ENCODE measurements around the gene SEC16A.

GRCh38 chr9:136457326-136457725 lies 25.5 kb downstream of the SEC16A start:
- no peak for TF ChIP-seq CTCF (IDR thresholded peaks at IDR 0.05; ENCODE audit: insufficient read depth, low read length)
- no peak for TF ChIP-seq REST (IDR thresholded peaks at IDR 0.05; ENCODE audit: insufficient replicate concordance, low read depth)
- no peak for TF ChIP-seq POLR2AphosphoS5 (IDR thresholded peaks at IDR 0.05; ENCODE audit: low read depth)
